K562 treated with DMSO at 1 percent for 48 hours (cell line): ENCODE results near the gene DTX1. TPM values are rescaled to one million over a fixed set of nuclear protein-coding genes. Genes with fewer than 3 reads are reported as not detected.

Experiments used
- total RNA-seq: library from RNA; unstranded; fragments of 300-600 nt; gene quantifications from 2 replicates; pipeline ENCODE4 v1.2.3, GENCODE V29; 2022; ENCODE audit warnings: low replicate concordance; ENCODE audit errors: extremely low read depth

DTX1 gene
- not detected in 2 replicates for total RNA-seq

GRCh38 chr12:113056631-113057488, at the start of gene DTX1:
DTX1 (plus strand) TSS chr12:113056730; CDS start chr12:113058193, 1,463 bp downstream.

GRCh38 chr12:113135178-113136127, 78.9 kb downstream of the DTX1 start, which contains the start of gene RASAL1:
RASAL1 (minus strand) TSS chr12:113135761; CDS start chr12:113135462, 299 bp downstream.

Other genes with a start within 250 kb of the DTX1 start
- not detected in 2 replicates for gene OAS1, start 149.8 kb upstream of the DTX1 start, total RNA-seq
- gene OAS3, start 118.3 kb upstream of the DTX1 start, total RNA-seq, result not detected in 2 replicates
- not detected in 2 replicates for gene OAS2, start 78.2 kb upstream of the DTX1 start, total RNA-seq
- not detected in 2 replicates for gene RASAL1, start 79.0 kb downstream of the DTX1 start, total RNA-seq
- gene CFAP73, start 93.0 kb downstream of the DTX1 start, total RNA-seq, result not detected in 2 replicates
- gene DDX54, start 128.7 kb downstream of the DTX1 start, total RNA-seq, result not detected in 2 replicates
- not detected in 2 replicates for gene RITA1, start 129.0 kb downstream of the DTX1 start, total RNA-seq
- not detected in 2 replicates for gene TPCN1, start 164.7 kb downstream of the DTX1 start, total RNA-seq